Activated naive CD8-positive, alpha-beta T cell treated with anti-CD3 and anti-CD28 coated beads, Interleukin-2, amount 50 U/mL, for 24 hours (primary cell): ENCODE measurements around the gene ETHE1.

Experiments
- ATAC-seq: fragments of 150-1000 bp; cut with Tn5 transposase; one replicate; pipeline ENCODE4 v1.10.0; 2021
- DNase-seq: peaks from one replicate; pipeline ENCODE4 v3.0.0; 2021
- H3K27ac Mint-ChIP-seq: one replicate; pipeline ENCODE4 v1.8.0; 2021; ENCODE audit warnings: mild to moderate bottlenecking, mixed read lengths
- H3K27me3 Mint-ChIP-seq: one replicate; pipeline ENCODE4 v1.8.0; 2021; ENCODE audit warnings: mixed read lengths
- H3K36me3 Mint-ChIP-seq: one replicate; pipeline ENCODE4 v1.8.0; 2021; ENCODE audit warnings: low read depth, mixed read lengths
- H3K4me1 Mint-ChIP-seq: one replicate; pipeline ENCODE4 v1.8.0; 2021; ENCODE audit warnings: mixed read lengths
- H3K4me3 Mint-ChIP-seq: one replicate; pipeline ENCODE4 v1.8.0; 2021; ENCODE audit warnings: mild to moderate bottlenecking, moderate library complexity, mixed read lengths
- H3K9me3 Mint-ChIP-seq: one replicate; pipeline ENCODE4 v1.8.0; 2021; ENCODE audit warnings: mixed read lengths

ETHE1 gene

GRCh38 chr19:43479226-43479625 lies 47.8 kb downstream of the ETHE1 start:
- H3K4me3 Mint-ChIP-seq, result no peak overlapping the region
- H3K9me3 Mint-ChIP-seq, result no peaks in the 10 kb centered on the region
- DNase-seq, result no peak
- H3K4me1 Mint-ChIP-seq, result peaks cover 14% of the 10 kb centered on the region
- no peak for ATAC-seq
- H3K27ac Mint-ChIP-seq, result no peak overlapping the region
- no peaks in the 10 kb centered on the region for H3K27me3 Mint-ChIP-seq
- H3K36me3 Mint-ChIP-seq, result peaks cover 11% of the 10 kb centered on the region

GRCh38 chr19:43478323-43478722 lies 48.7 kb downstream of the ETHE1 start:
- no peak overlapping the region for H3K27ac Mint-ChIP-seq

GRCh38 chr19:43476606-43477005 lies 50.4 kb downstream of the ETHE1 start:
- no peak overlapping the region for H3K27ac Mint-ChIP-seq
- no peak for ATAC-seq
- H3K4me3 Mint-ChIP-seq, result no peak overlapping the region
- H3K4me1 Mint-ChIP-seq, result peaks cover 26% of the 10 kb centered on the region
- no peak for DNase-seq
- peaks cover 11% of the 10 kb centered on the region for H3K36me3 Mint-ChIP-seq
- H3K27me3 Mint-ChIP-seq, result no peaks in the 10 kb centered on the region
- no peaks in the 10 kb centered on the region for H3K9me3 Mint-ChIP-seq

More at GRCh38 chr19:43478323-43478722, 48.7 kb downstream of the ETHE1 start:
- Mint-ChIP-seq H3K27me3 (no peaks in the 10 kb centered on the region), H3K4me3 (no peak overlapping the region), H3K9me3 (no peaks in the 10 kb centered on the region), H3K4me1 (peaks cover 16% of the 10 kb centered on the region), H3K36me3 (peaks cover 11% of the 10 kb centered on the region)
- DNase-seq, result no peak
- ATAC-seq, result no peak

- Mint-ChIP-seq H3K27ac (peak overlapping the region; percentile 79), H3K9me3 (no peaks in the 10 kb centered on the region), H3K4me3 (peak overlapping the region; percentile 48), H3K27me3 (no peaks in the 10 kb centered on the region), H3K4me1 (peaks cover 38% of the 10 kb centered on the region), H3K36me3 (peaks cover 8% of the 10 kb centered on the region)
- ATAC-seq (peak; percentile 62), DNase-seq (peak; percentile 97)
These were observed 51.9 kb downstream of the ETHE1 start for GRCh38 chr19:43474986-43475705.

- H3K27me3 Mint-ChIP-seq, result no peaks in the 10 kb centered on the region
- peaks cover 8% of the 10 kb centered on the region for H3K36me3 Mint-ChIP-seq
- H3K4me3 Mint-ChIP-seq, result no peak overlapping the region
- H3K4me1 Mint-ChIP-seq, result peaks cover 42% of the 10 kb centered on the region
- ATAC-seq (no peak), DNase-seq (no peak)
- H3K9me3 Mint-ChIP-seq, result no peaks in the 10 kb centered on the region
- no peak overlapping the region for H3K27ac Mint-ChIP-seq
These were observed 52.5 kb downstream of the ETHE1 start for GRCh38 chr19:43474487-43474886.

- H3K9me3 Mint-ChIP-seq, result no peaks in the 10 kb centered on the region
- H3K36me3 Mint-ChIP-seq, result peaks cover 3% of the 10 kb centered on the region
- DNase-seq (no peak), ATAC-seq (no peak)
- no peaks in the 10 kb centered on the region for H3K27me3 Mint-ChIP-seq
- no peak overlapping the region for H3K4me3 Mint-ChIP-seq
- H3K27ac Mint-ChIP-seq, result no peak overlapping the region
- peaks cover 66% of the 10 kb centered on the region for H3K4me1 Mint-ChIP-seq
These were observed 55.9 kb downstream of the ETHE1 start for GRCh38 chr19:43471091-43471490.

GRCh38 chr19:43470288-43470687 lies 56.7 kb downstream of the ETHE1 start:
- Mint-ChIP-seq H3K4me1 (peaks cover 59% of the 10 kb centered on the region), H3K4me3 (no peak overlapping the region), H3K27ac (no peak overlapping the region), H3K27me3 (no peaks in the 10 kb centered on the region), H3K9me3 (no peaks in the 10 kb centered on the region), H3K36me3 (peaks cover under 1% of the 10 kb centered on the region)
- DNase-seq (peak; percentile 52), ATAC-seq (peak; percentile 79)

GRCh38 chr19:43469160-43469480 lies 57.9 kb downstream of the ETHE1 start:
- Mint-ChIP-seq H3K36me3 (no peaks in the 10 kb centered on the region), H3K4me1 (peaks cover 58% of the 10 kb centered on the region)

GRCh38 chr19:43468354-43469159 lies 58.4 kb downstream of the ETHE1 start:
- DNase-seq (no peak), ATAC-seq (no peak)
- Mint-ChIP-seq H3K27me3 (no peaks in the 10 kb centered on the region), H3K4me3 (no peak overlapping the region), H3K4me1 (peaks cover 62% of the 10 kb centered on the region), H3K36me3 (no peaks in the 10 kb centered on the region), H3K9me3 (no peaks in the 10 kb centered on the region), H3K27ac (peak overlapping the region; percentile 60)

More at GRCh38 chr19:43469160-43469480, 57.9 kb downstream of the ETHE1 start:
- H3K4me3 Mint-ChIP-seq, result no peak overlapping the region
- no peaks in the 10 kb centered on the region for H3K9me3 Mint-ChIP-seq
- H3K27me3 Mint-ChIP-seq, result no peaks in the 10 kb centered on the region
- peak overlapping the region; percentile 29 for H3K27ac Mint-ChIP-seq
- ATAC-seq (no peak), DNase-seq (no peak)

GRCh38 chr19:43467730-43468129 lies 59.3 kb downstream of the ETHE1 start:
- DNase-seq (no peak), ATAC-seq (no peak)
- Mint-ChIP-seq H3K36me3 (no peaks in the 10 kb centered on the region), H3K27ac (no peak overlapping the region), H3K27me3 (no peaks in the 10 kb centered on the region), H3K9me3 (no peaks in the 10 kb centered on the region), H3K4me1 (peaks cover 62% of the 10 kb centered on the region), H3K4me3 (no peak overlapping the region)

GRCh38 chr19:43467276-43467675 lies 59.7 kb downstream of the ETHE1 start:
- DNase-seq (no peak), ATAC-seq (no peak)
- Mint-ChIP-seq H3K9me3 (no peaks in the 10 kb centered on the region), H3K27ac (no peak overlapping the region), H3K4me1 (peaks cover 64% of the 10 kb centered on the region), H3K27me3 (no peaks in the 10 kb centered on the region), H3K4me3 (no peak overlapping the region), H3K36me3 (no peaks in the 10 kb centered on the region)

- no peak overlapping the region for H3K4me3 Mint-ChIP-seq
- peaks cover 65% of the 10 kb centered on the region for H3K4me1 Mint-ChIP-seq
- ATAC-seq, result no peak
- DNase-seq, result no peak
- no peaks in the 10 kb centered on the region for H3K36me3 Mint-ChIP-seq
- H3K9me3 Mint-ChIP-seq, result no peaks in the 10 kb centered on the region
- H3K27me3 Mint-ChIP-seq, result no peaks in the 10 kb centered on the region
- no peak overlapping the region for H3K27ac Mint-ChIP-seq
These were observed 60.2 kb downstream of the ETHE1 start for GRCh38 chr19:43466793-43467192.

- Mint-ChIP-seq H3K4me3 (peak within 1 kb of the TSS; percentile 86), H3K36me3 (peaks cover 3% of the 10 kb centered on the region), H3K27ac (peak within 1 kb of the TSS; percentile 93), H3K4me1 (peaks cover 63% of the 10 kb centered on the region), H3K27me3 (no peaks in the 10 kb centered on the region), H3K9me3 (no peaks in the 10 kb centered on the region)
- ATAC-seq (no peak), DNase-seq (no peak)
These were observed 61.4 kb downstream of the ETHE1 start, which contains the start of gene LYPD3 for GRCh38 chr19:43465468-43466120. TSS of gene LYPD3 (minus strand) at chr19:43465608. CDS start at chr19:43465571, 37 bp downstream.

GRCh38 chr19:43464134-43464775 lies 62.7 kb downstream of the ETHE1 start:
- ATAC-seq (peak; percentile 43), DNase-seq (peak; percentile 78)
- Mint-ChIP-seq H3K36me3 (peaks cover 3% of the 10 kb centered on the region), H3K27me3 (no peaks in the 10 kb centered on the region), H3K4me3 (peak overlapping the region; percentile 86), H3K9me3 (no peaks in the 10 kb centered on the region), H3K4me1 (peaks cover 52% of the 10 kb centered on the region), H3K27ac (peak overlapping the region; percentile 93)
